ENCODE data around the gene MICU2.

Gene MICU2

GRCh38 chr13:21603531-21604448 lies at the start of gene MICU2:
TSS of gene MICU2 (minus strand) at chr13:21604170. CDS start at chr13:21604148, 22 bp downstream.
- DNase-seq, result peak; percentile 95

- no peak for DNase-seq
Measured at GRCh38 chr13:21641629-21642028, 37.7 kb upstream of the MICU2 start.

- no peak for DNase-seq
Measured at GRCh38 chr13:21639561-21639960, 35.6 kb upstream of the MICU2 start.

- peak in 1 of 2 donors; percentile 56 for DNase-seq
Measured at GRCh38 chr13:21638319-21639282, 34.6 kb upstream of the MICU2 start.

- peak; percentile 6 to 36 for DNase-seq
Measured at GRCh38 chr13:21637296-21637695, 33.3 kb upstream of the MICU2 start.

- DNase-seq, result no peak
Measured at GRCh38 chr13:21636656-21637055, 32.7 kb upstream of the MICU2 start.

- no peak for DNase-seq
Measured at GRCh38 chr13:21632196-21632595, 28.2 kb upstream of the MICU2 start.

- peak in 1 of 2 donors; percentile 33 for DNase-seq
Measured at GRCh38 chr13:21625366-21625765, 21.4 kb upstream of the MICU2 start.

GRCh38 chr13:21620861-21621260 lies 16.9 kb upstream of the MICU2 start:
- DNase-seq, result no peak

GRCh38 chr13:21619633-21620220 lies 15.8 kb upstream of the MICU2 start:
- no peak for DNase-seq

GRCh38 chr13:21616880-21617279 lies 12.9 kb upstream of the MICU2 start:
- no peak for DNase-seq

- no peak for DNase-seq
Measured at GRCh38 chr13:21616205-21616866, 12.4 kb upstream of the MICU2 start.

- DNase-seq, result no peak
Measured at GRCh38 chr13:21615427-21615826, 11.5 kb upstream of the MICU2 start.

GRCh38 chr13:21613791-21614190 lies 9.8 kb upstream of the MICU2 start:
- no peak for DNase-seq

GRCh38 chr13:21611385-21611784 lies 7.4 kb upstream of the MICU2 start:
- DNase-seq, result no peak

- no peak for DNase-seq
Measured at GRCh38 chr13:21610687-21611086, 6.7 kb upstream of the MICU2 start.

GRCh38 chr13:21608961-21609360 lies 5.0 kb upstream of the MICU2 start:
- DNase-seq, result no peak

- no peak for DNase-seq
Measured at GRCh38 chr13:21606796-21607195, 2.8 kb upstream of the MICU2 start.

GRCh38 chr13:21606251-21606650 lies 2.3 kb upstream of the MICU2 start:
- no peak for DNase-seq

GRCh38 chr13:21596722-21597121 lies 7.2 kb downstream of the MICU2 start:
- DNase-seq, result no peak

- no peak for DNase-seq
Measured at GRCh38 chr13:21595546-21595822, 8.5 kb downstream of the MICU2 start.

GRCh38 chr13:21594715-21595545 lies 9.0 kb downstream of the MICU2 start:
- DNase-seq, result no peak

Data from CD4-positive, alpha-beta T cell treated with Interleukin-4 for 1 hour (primary cell).